H9 (cell line): ENCODE results near the gene KIF21A. TPM values are rescaled to one million over a fixed set of nuclear protein-coding genes. Genes with fewer than 3 reads are reported as not detected.

Source experiments
- DNase-seq: peaks from one replicate; pipeline ENCODE4 v3.0.0-alpha.2; 2017
- H2AFZ ChIP-seq: one replicate; pipeline ENCODE4 v1.6.1; 2013; ENCODE audit warnings: mild to moderate bottlenecking, low read length, control low read depth, moderate library complexity
- H2AK5ac ChIP-seq: 2 replicates; pipeline ENCODE4 v1.6.1; 2013; ENCODE audit warnings: low read length, control low read depth, mixed read lengths; ENCODE audit not compliant: insufficient read length
- H2BK120ac ChIP-seq: one replicate; pipeline ENCODE4 v1.6.1; 2013; ENCODE audit warnings: low read depth, mild to moderate bottlenecking, low read length, control low read depth, inconsistent platforms; ENCODE audit not compliant: poor library complexity, severe bottlenecking
- H2BK12ac ChIP-seq: 2 replicates; pipeline ENCODE4 v1.6.1; 2013; ENCODE audit warnings: low read length, control low read depth, mixed read lengths, low read depth; ENCODE audit not compliant: insufficient read length
- H2BK15ac ChIP-seq: 2 replicates; pipeline ENCODE4 v1.6.1; 2013; ENCODE audit warnings: low read depth, low read length, control low read depth
- H2BK20ac ChIP-seq: one replicate; pipeline ENCODE4 v1.6.1; 2013; ENCODE audit warnings: low read depth, mild to moderate bottlenecking, low read length, control low read depth, inconsistent platforms; ENCODE audit not compliant: poor library complexity, severe bottlenecking
- H2BK5ac ChIP-seq: 2 replicates; pipeline ENCODE4 v1.6.1; 2013; ENCODE audit warnings: low read length, control low read depth, mixed read lengths; ENCODE audit not compliant: insufficient read length
- H3K14ac ChIP-seq: 2 replicates; pipeline ENCODE4 v1.6.1; 2013; ENCODE audit warnings: low read length, control low read depth; ENCODE audit not compliant: insufficient read depth
- H3K18ac ChIP-seq: 2 replicates; pipeline ENCODE4 v1.6.1; 2013; ENCODE audit warnings: low read depth, mild to moderate bottlenecking, mixed read lengths, low read length, control low read depth; ENCODE audit not compliant: insufficient read length
- H3K23ac ChIP-seq: 2 replicates; pipeline ENCODE4 v1.6.1; 2013; ENCODE audit warnings: low read length, control low read depth, mixed read lengths, low read depth; ENCODE audit not compliant: insufficient read length
- H3K23me2 ChIP-seq: 2 replicates; pipeline ENCODE4 v1.6.1; 2013; ENCODE audit warnings: low read depth, mild to moderate bottlenecking, mixed read lengths, low read length, control low read depth; ENCODE audit not compliant: insufficient read length, poor library complexity, severe bottlenecking
- H3K27ac ChIP-seq: 2 replicates; pipeline ENCODE4 v1.5.1; 2013; ENCODE audit warnings: low read length, control low read depth, mixed read lengths, low read depth; ENCODE audit not compliant: insufficient read length
- H3K27me3 ChIP-seq: 2 replicates; pipeline ENCODE4 v1.6.1; 2013; ENCODE audit warnings: low read length, control low read depth, inconsistent platforms; ENCODE audit not compliant: insufficient read depth
- H3K4ac ChIP-seq: 2 replicates; pipeline ENCODE4 v1.6.1; 2013; ENCODE audit warnings: low read depth, mild to moderate bottlenecking, control low read depth, inconsistent platforms, low read length, moderate library complexity
- H3K4me1 ChIP-seq: 2 replicates; pipeline ENCODE4 v1.6.1; 2013; ENCODE audit warnings: low read length, control low read depth, inconsistent platforms; ENCODE audit not compliant: insufficient read depth
- H3K4me2 ChIP-seq: 2 replicates; pipeline ENCODE4 v1.6.1; 2013; ENCODE audit warnings: low read length, control low read depth, mixed read lengths; ENCODE audit not compliant: insufficient read length, insufficient read depth
- H3K56ac ChIP-seq: 2 replicates; pipeline ENCODE4 v1.6.1; 2013; ENCODE audit warnings: low read depth, mild to moderate bottlenecking, mixed read lengths, low read length, control low read depth; ENCODE audit not compliant: insufficient read length
- H3K79me1 ChIP-seq: 2 replicates; pipeline ENCODE4 v1.6.1; 2013; ENCODE audit warnings: low read depth, mild to moderate bottlenecking, moderate library complexity, low read length, control low read depth, inconsistent platforms; ENCODE audit not compliant: insufficient read depth, poor library complexity, severe bottlenecking
- H3K79me2 ChIP-seq: 2 replicates; pipeline ENCODE4 v1.6.1; 2013; ENCODE audit warnings: low read length, control low read depth, inconsistent platforms; ENCODE audit not compliant: insufficient read depth
- H3K9ac ChIP-seq: 2 replicates; pipeline ENCODE4 v1.6.1; 2013; ENCODE audit warnings: low read length, control low read depth, mixed read lengths; ENCODE audit not compliant: insufficient read length; ENCODE audit errors: extremely low read depth
- H3K9me3 ChIP-seq: one replicate; pipeline ENCODE4 v1.6.1; 2013; ENCODE audit warnings: low read depth, low read length, inconsistent platforms; ENCODE audit not compliant: control insufficient read depth
- H3T11ph ChIP-seq: one replicate; pipeline ENCODE4 v1.6.1; 2013; ENCODE audit warnings: mild to moderate bottlenecking, low read length, control low read depth, inconsistent platforms
- H4K20me1 ChIP-seq: one replicate; pipeline ENCODE4 v1.6.1; 2013; ENCODE audit not compliant: control insufficient read depth, insufficient read length, insufficient read depth
- H4K5ac ChIP-seq: 2 replicates; pipeline ENCODE4 v1.6.1; 2013; ENCODE audit warnings: low read depth, mild to moderate bottlenecking, mixed read lengths, low read length, control low read depth; ENCODE audit not compliant: insufficient read length
- H4K8ac ChIP-seq: replicated peaks from 2 replicates; pipeline ENCODE4 v1.6.1; 2013; ENCODE audit warnings: low read length, control low read depth, mixed read lengths, low read depth; ENCODE audit not compliant: insufficient read length
- H4K91ac ChIP-seq: 2 replicates; pipeline ENCODE4 v1.6.1; 2013; ENCODE audit warnings: low read depth, mild to moderate bottlenecking, moderate library complexity, mixed read lengths, low read length, control low read depth; ENCODE audit not compliant: insufficient read length
- H3K27ac Mint-ChIP-seq, 3 experiments: 2 replicates in 2 of 3; 3 replicates in 1 of 3; pipeline ENCODE4 v1.8.0; 2020 to 2021; ENCODE audit warnings: mixed read lengths in 3 of 3, mild to moderate bottlenecking in 1 of 3, moderate library complexity in 1 of 3
- H3K27me3 Mint-ChIP-seq: 2 replicates; pipeline ENCODE4 v1.8.0; 2021; ENCODE audit warnings: low read depth, mild to moderate bottlenecking, moderate library complexity, mixed read lengths
- H3K36me3 Mint-ChIP-seq, 3 experiments: 2 replicates in 2 of 3; 3 replicates in 1 of 3; pipeline ENCODE4 v1.8.0; 2020 to 2021; ENCODE audit warnings: low read depth in 3 of 3, mixed read lengths in 3 of 3; ENCODE audit not compliant: insufficient read depth in 1 of 3
- H3K4me1 Mint-ChIP-seq, 2 experiments: 2 replicates each; pipeline ENCODE4 v1.8.0; 2020; ENCODE audit warnings: mixed read lengths in 2 of 2
- H3K4me3 Mint-ChIP-seq, 2 experiments: 2 replicates in 1 of 2; 3 replicates in 1 of 2; pipeline ENCODE4 v1.8.0; 2020 to 2021; ENCODE audit warnings: mild to moderate bottlenecking in 2 of 2, mixed read lengths in 2 of 2, moderate library complexity in 1 of 2
- H3K9me3 Mint-ChIP-seq, 2 experiments: 2 replicates in 1 of 2; 3 replicates in 1 of 2; pipeline ENCODE4 v1.8.0; 2020; ENCODE audit warnings: mild to moderate bottlenecking in 2 of 2, mixed read lengths in 2 of 2, moderate library complexity in 1 of 2
- CTCF ChIP-seq: fragments of 200-600 bp; sonication (generic); conservative IDR thresholded peaks from 3 replicates; pipeline ENCODE4 v1.8.0; 2021; ENCODE audit warnings: antibody characterized with exemption, mild to moderate bottlenecking
- total RNA-seq: library from RNA; stranded (reverse); gene quantifications from 2 replicates; pipeline ENCODE4 v1.2.1, GENCODE V29; 2021

KIF21A gene
- total RNA-seq, 1 experiment from 2014 or later = 17.2 TPM

DNA sequence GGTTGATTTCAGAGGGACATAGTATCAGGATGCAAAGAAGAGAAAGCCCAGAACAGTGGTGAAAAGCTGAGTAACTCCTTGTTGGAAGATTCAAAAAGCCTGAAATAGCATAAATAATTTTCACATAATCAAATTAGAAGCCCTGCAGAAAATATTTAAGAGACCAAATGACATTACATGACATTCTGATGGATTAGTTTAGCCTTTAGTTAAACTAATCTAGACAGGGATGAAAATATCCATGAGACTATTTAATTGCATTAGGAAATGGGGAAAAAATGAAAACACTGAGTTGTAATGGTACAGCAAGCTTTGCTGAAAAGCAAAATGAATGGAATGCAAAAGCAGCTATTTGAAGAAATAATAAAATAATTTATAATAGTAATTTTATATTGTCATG is 91.8 kb downstream of the KIF21A start:
- Mint-ChIP-seq H3K4me1 (peaks cover 8 to 9% of the 10 kb centered on the region in 2 experiments), H3K27ac (no peak overlapping the region), H3K4me3 (no peak overlapping the region), H3K9me3 (no peaks in the 10 kb centered on the region), H3K27me3 (no peaks in the 10 kb centered on the region), H3K36me3 (peaks cover 0 to 7% (median 2%) of the 10 kb centered on the region in 3 experiments; a peak in 3 of 7 replicates)
- H3K23ac ChIP-seq = no peak overlapping the region
- H2BK15ac ChIP-seq = no peak overlapping the region
- no peak overlapping the region for H3K9ac ChIP-seq
- no peak overlapping the region for H2BK120ac ChIP-seq
- H2AK5ac ChIP-seq = no peak overlapping the region
- no peak overlapping the region for H3T11ph ChIP-seq
- H3K56ac ChIP-seq = no peak overlapping the region
- no peak overlapping the region for H2AFZ ChIP-seq
- TF ChIP-seq CTCF = no peak
- H3K23me2 ChIP-seq = no peaks in the 10 kb centered on the region
- H3K4ac ChIP-seq = no peak overlapping the region
- no peak overlapping the region for H3K4me2 ChIP-seq
- H3K14ac ChIP-seq = no peak overlapping the region
- no peak overlapping the region for H2BK5ac ChIP-seq
- no peak for DNase-seq
- H3K27me3 ChIP-seq = no peaks in the 10 kb centered on the region
- H4K8ac ChIP-seq = no peak overlapping the region
- H4K5ac ChIP-seq = no peak overlapping the region
- no peaks in the 10 kb centered on the region for H4K20me1 ChIP-seq
- no peak overlapping the region for H2BK12ac ChIP-seq
- H3K18ac ChIP-seq = no peak overlapping the region
- H3K9me3 ChIP-seq = no peaks in the 10 kb centered on the region
- H3K27ac ChIP-seq = no peak overlapping the region
- H3K79me1 ChIP-seq = no peaks in the 10 kb centered on the region
- no peaks in the 10 kb centered on the region for H3K4me1 ChIP-seq
- H2BK20ac ChIP-seq = no peak overlapping the region
- H4K91ac ChIP-seq = no peak overlapping the region
- no peaks in the 10 kb centered on the region for H3K79me2 ChIP-seq
